NK-92 (cell line): ENCODE results near the gene CDC42BPA.

Source experiments
- DNase-seq: peaks from one replicate; lab custom pipeline; 2025; ENCODE audit not compliant: unreplicated experiment; lab: John Stamatoyannopoulos, UW

Gene CDC42BPA

DNA sequence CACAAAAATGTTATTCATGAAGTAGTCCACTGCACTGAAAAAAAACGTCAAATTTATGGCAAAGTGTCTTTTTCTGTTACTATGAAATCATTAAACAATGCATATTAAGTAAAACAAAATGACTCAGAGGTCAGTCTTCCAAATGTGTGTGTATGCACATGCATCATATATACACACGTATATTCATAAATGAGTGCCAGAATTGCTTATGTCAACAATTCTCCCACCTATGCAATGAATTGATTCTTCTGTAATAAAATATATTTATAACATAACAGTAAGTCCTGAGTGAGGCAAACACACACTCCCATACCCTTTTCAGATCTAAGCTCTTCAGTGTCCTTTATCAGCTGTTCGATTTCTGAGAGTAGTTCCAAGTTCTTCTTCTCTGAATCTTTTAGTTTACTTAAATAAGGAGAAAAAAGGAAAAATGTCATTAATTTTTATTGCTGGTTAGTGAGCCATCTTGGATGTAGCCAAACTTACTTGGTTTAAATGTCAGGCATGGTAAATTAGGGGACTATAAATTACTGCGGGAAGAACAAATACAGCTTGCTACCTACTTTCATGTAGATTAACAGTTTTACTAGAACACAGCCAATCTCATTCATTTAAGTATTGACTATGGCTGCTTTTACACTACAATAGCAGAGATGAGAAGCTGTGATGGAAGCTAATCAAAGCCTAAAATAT is 246.3 kb downstream of the CDC42BPA start:
- no peak for DNase-seq

DNA sequence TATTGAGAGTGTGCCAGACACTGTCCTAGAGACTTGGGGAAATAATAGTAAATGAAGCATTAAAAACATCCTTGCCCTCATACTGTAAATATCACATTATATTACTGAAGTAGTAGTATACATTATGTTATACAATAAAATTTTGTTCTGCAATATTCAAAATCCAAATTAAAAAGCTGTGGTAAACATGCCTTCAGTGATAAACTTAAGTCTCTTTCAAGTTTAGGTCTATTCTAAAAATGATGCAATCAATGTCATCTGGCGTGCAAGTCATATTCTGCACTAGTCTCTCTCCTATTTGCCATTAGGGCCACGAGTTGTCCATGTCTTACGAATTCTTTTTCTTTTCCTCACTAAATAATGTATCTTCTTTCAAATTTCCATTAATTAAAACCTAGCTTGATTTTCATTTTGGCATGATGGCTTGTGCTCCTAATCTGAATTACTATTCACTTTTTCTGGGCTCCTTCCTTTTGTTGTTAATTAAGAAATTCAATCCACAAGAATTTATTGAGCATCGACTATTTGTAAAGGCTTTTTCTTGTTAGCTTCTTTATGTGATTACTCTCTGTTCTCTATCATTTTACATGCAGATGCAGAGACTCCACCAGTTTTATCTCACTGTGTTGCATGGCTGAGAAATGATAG is 247.5 kb downstream of the CDC42BPA start:
- no peak for DNase-seq

GRCh38 chr1:227069490-227069889 is 248.8 kb downstream of the CDC42BPA start:
- DNase-seq, result no peak

GRCh38 chr1:227068883-227069282 is 249.4 kb downstream of the CDC42BPA start:
- DNase-seq, result no peak

DNA sequence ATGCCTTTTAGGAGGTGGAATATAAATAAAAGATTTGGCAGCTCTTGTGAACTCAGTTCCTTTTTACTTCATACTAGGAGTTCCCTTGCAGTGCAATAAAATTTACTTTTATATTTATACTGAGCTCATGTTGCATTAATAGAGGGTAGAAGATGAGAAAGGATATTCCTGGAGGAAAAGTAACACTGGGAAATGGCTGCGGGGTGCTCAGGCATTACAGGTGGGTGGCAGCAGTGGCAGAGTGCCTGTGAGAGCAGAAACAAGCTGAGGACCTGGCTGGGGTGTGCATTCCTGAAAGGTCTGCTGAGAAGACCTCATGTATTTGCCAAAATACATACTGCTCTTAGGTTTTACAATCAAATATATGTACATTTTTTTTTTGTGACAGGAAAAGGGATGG is 251.3 kb downstream of the CDC42BPA start:
- DNase-seq, result no peak

GRCh38 chr1:227065311-227065710 is 253.0 kb downstream of the CDC42BPA start:
- no peak for DNase-seq

GRCh38 chr1:227062306-227062705 is 256.0 kb downstream of the CDC42BPA start:
- no peak for DNase-seq

DNA sequence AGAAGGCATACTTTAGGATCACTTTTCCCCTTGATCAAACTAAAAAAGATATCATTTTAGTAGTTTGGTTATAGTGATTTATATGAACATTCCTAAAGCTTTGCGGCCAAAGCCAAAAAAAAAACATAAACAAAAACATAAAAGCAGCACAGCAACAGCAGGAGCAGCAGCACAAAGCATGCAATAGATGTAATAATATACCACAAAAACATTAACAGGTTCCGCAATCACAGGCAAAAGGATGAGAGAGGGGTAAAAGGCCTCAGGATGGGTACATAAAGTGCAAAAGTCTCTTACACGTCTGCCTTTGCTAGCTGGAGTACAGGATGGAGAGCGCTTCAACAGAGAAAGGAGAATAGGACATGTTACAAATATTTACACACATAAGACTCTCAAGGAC is 259.2 kb downstream of the CDC42BPA start:
- no peak for DNase-seq

- no peak for DNase-seq
These were observed 260.0 kb downstream of the CDC42BPA start for GRCh38 chr1:227058321-227058751.

GRCh38 chr1:227049253-227049652 is 269.0 kb downstream of the CDC42BPA start:
- DNase-seq, result no peak

GRCh38 chr1:227043755-227044154 is 274.5 kb downstream of the CDC42BPA start:
- DNase-seq, result no peak

DNA sequence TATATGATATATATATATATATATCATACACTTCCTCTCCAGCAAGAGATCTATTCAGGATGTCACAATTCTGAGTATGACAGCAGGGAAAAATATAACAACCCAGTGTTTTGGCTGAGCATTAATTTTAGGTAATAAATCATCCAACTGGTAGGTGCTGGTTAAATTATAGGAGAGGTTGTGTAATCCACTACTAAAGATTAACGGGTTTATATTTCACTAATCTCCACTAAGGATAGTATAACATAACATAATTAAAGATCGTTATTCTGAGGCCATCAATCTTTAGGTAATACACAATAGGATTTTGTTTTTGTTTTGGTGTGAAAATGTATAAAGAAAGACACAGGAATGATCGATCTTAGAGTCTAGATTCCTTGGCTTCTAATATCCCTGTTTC is 276.0 kb downstream of the CDC42BPA start:
- no peak for DNase-seq

- no peak for DNase-seq
These were observed 279.9 kb downstream of the CDC42BPA start for GRCh38 chr1:227038401-227038800.

GRCh38 chr1:227037121-227037520 is 281.2 kb downstream of the CDC42BPA start:
- no peak for DNase-seq

DNA sequence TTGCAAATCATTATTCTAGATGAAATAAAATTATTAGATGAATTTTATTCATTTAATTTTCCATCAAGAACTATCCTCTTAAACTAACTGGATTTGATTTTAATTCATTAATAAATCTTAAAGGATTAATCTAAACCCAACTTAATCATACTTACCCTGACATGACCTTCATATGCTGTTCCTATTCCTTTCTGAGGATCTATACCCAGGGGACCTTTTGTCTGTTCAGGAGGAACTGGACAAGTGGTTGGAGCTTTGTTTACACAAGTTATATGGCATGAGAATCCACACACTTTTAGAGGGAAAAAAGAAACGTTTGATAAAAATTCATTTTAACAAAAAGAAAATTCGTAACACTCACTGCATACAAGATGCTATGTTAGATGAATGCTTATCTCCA is 283.0 kb downstream of the CDC42BPA start:
- DNase-seq, result no peak

GRCh38 chr1:227033880-227034279 is 284.4 kb downstream of the CDC42BPA start:
- DNase-seq, result no peak

GRCh38 chr1:227032396-227032795 is 285.9 kb downstream of the CDC42BPA start:
- no peak for DNase-seq

DNA sequence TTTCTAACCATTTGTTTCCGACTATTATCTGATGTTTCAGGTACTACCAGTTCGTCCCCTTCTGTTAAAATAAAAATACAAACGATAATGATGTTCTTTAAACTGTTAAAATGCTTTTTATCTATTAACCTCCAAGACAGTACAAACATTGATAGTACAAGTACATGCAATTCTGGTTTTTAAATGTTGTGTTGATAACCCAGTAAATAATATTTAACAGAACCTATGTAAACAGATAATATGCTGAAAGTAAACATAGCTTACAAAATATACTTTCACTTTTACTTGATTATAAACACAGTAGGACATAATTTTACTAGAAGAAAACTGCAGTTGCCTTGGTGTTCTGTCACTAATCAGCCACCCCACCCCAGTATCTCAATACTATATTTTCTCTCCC is 301.3 kb downstream of the CDC42BPA start:
- DNase-seq, result no peak

- DNase-seq, result no peak
These were observed 307.6 kb downstream of the CDC42BPA start for GRCh38 chr1:227010645-227011044.

DNA sequence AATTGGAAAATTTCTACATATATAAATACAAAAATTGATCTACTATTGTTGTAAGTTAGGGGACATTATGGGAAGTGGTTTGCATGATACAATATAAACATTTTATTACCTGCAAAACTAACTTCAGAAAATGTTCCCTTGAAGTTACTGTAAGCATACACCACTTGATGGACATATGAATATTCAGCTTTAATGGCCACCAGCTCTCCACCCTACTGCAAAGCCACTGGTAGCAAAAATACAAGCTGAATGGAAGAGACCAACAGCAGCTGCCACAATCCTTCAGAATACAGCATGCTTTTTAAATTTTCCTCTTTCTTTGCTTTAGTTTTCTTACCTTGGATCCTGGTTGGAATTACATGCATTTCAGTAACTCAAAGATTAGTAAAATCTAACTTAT is 308.4 kb downstream of the CDC42BPA start:
- no peak for DNase-seq

GRCh38 chr1:227006226-227006796 is 312.0 kb downstream of the CDC42BPA start:
- no peak for DNase-seq

DNA sequence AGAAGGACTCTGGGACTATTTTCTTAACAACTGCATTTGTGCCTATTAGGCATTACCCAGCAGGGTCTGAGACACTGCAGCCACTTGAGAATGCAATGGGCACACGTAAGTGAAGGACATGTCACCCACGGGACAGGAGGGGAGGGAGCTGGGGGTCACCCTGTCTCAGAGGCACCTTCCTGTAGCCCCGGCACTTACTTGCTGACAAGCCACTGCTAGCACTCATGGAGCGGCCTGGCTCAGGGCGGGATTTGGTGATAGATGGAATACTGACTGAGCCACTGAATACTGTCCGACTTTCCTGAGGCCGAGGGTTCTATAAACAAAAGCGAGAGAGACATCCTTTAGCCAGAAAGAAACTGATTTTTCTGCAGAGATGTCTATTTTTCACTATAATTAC is 313.5 kb downstream of the CDC42BPA start:
- no peak for DNase-seq
